Karpas-422 (cell line): Measurements from ENCODE around the gene HMGN1. TPM values are rescaled to one million over a fixed set of nuclear protein-coding genes. Genes with fewer than 3 reads are reported as not detected.

Experiments
- DNase-seq: peaks from one replicate; pipeline ENCODE4 v3.0.0-alpha.2; 2015
- H2AFZ ChIP-seq: fragments of 200-600 bp; sonication (generic); 2 replicates; pipeline ENCODE4 v1.6.1; 2014; ENCODE audit warnings: antibody characterized with exemption, low read length, mixed read lengths
- H3K27ac ChIP-seq: fragments of 200-600 bp; sonication (generic); 2 replicates; pipeline ENCODE4 v1.5.1; 2014; ENCODE audit warnings: mild to moderate bottlenecking, low read length, moderate library complexity
- H3K27me3 ChIP-seq: fragments of 200-600 bp; sonication (generic); 2 replicates; pipeline ENCODE4 v1.6.1; 2014; ENCODE audit warnings: low read length, mixed read lengths
- H3K36me3 ChIP-seq: fragments of 200-600 bp; sonication (generic); 2 replicates; pipeline ENCODE4 v1.6.1; 2014; ENCODE audit warnings: low read length, mixed read lengths; ENCODE audit not compliant: insufficient read depth
- H3K4me1 ChIP-seq: fragments of 200-600 bp; sonication (generic); 2 replicates; pipeline ENCODE4 v1.6.1; 2014; ENCODE audit warnings: mild to moderate bottlenecking, low read length, mixed read lengths
- H3K4me2 ChIP-seq: fragments of 200-600 bp; sonication (generic); 2 replicates; pipeline ENCODE4 v1.6.1; 2014; ENCODE audit warnings: low read length, low read depth, mild to moderate bottlenecking; ENCODE audit not compliant: poor library complexity, severe bottlenecking
- H3K4me3 ChIP-seq: fragments of 200-600 bp; sonication (generic); 2 replicates; pipeline ENCODE4 v1.5.1; 2014; ENCODE audit warnings: mild to moderate bottlenecking, antibody characterized with exemption, low read length, mixed read lengths
- H3K79me2 ChIP-seq: fragments of 200-600 bp; sonication (generic); 2 replicates; pipeline ENCODE4 v1.6.1; 2014; ENCODE audit warnings: mild to moderate bottlenecking, low read length, mixed read lengths
- H3K9ac ChIP-seq: fragments of 200-600 bp; sonication (generic); 2 replicates; pipeline ENCODE4 v1.6.0; 2014; ENCODE audit warnings: low read length
- H3K9me2 ChIP-seq: fragments of 200-600 bp; sonication (generic), shearing (Covaris generic); replicated peaks from 2 replicates; pipeline ENCODE4 v1.6.0; 2014; ENCODE audit warnings: mild to moderate bottlenecking, low read length, moderate library complexity; ENCODE audit not compliant: insufficient read depth
- H3K9me3 ChIP-seq: fragments of 300-700, 200-600 bp; sonication (generic); 2 replicates; pipeline ENCODE4 v1.6.1; 2014; ENCODE audit warnings: low read length, mixed read lengths
- H4K20me1 ChIP-seq: fragments of 200-600 bp; sonication (generic); 2 replicates; pipeline ENCODE4 v1.6.1; 2014; ENCODE audit warnings: mild to moderate bottlenecking, antibody characterized with exemption, low read length, low read depth; ENCODE audit not compliant: insufficient read depth
- total RNA-seq: library from RNA; depleted of rRNA; stranded (reverse); fragments of >200 nt; shearing (Covaris generic); gene quantifications from 2 replicates; pipeline ENCODE4 v1.2.3, GENCODE V29; 2014; ENCODE audit warnings: low replicate concordance; rRNA removed

Gene HMGN1, protein sequence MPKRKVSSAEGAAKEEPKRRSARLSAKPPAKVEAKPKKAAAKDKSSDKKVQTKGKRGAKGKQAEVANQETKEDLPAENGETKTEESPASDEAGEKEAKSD
- 430 and 561 TPM in 2 replicates for total RNA-seq

DNA sequence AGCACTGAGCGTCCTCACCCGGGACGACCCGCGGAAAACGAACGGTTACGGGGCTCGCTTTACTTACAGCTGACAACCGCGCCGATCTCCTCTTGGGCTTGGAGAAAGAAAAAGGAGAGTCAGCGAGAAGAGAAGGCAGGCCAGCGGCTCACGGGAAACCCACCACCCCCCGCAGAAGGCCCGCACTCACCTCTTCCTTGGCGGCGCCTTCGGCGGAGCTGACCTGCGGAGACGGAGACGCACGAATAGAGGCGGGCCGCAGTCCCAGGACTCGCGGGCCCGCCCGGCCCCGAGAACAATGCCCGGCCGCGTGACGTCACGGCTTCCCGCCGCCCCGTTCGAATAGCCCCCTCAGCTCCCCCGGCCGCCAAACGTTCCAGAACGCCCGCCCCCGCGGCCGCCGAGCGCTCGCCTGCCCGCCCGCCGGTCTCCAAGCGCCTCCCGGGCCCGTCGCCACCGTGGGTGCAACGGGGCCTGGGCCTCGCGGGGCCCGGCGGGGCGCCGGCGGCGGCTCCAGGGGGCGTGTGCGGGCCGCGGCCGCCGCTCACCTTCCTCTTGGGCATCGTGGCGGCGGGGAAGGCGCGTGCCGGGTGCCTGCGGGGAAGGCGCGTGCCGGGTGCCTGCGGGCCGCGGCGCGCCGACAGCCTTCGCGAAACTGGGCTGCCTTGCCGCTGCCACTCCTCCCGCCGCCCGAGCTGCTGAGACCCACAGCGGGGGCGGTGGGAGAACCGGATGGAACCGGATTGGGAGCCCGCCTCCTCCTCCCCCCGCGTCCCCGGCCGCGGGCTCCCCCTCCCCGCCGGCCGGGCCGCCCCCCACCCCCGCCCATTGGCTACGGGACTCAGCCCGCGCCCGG is at the start of gene HMGN1:
Gene HMGN1, minus strand, starts transcription at position 734 of the 856 bp plus-strand sequence. Its CDS starts 171 bp downstream, at position 563.
- peak; percentile 87 for DNase-seq
- Histone ChIP-seq H3K27ac (peak within 1 kb of the TSS; percentile 94), H3K9me3 (no peaks in the 10 kb centered on the region), H3K9me2 (no peaks in the 10 kb centered on the region), H4K20me1 (peaks cover 29% of the 10 kb centered on the region; the same call in 1 of the 2 replicates), H3K27me3 (no peaks in the 10 kb centered on the region), H3K4me1 (peaks cover 43% of the 10 kb centered on the region), H3K9ac (peak within 1 kb of the TSS; percentile 98), H3K4me2 (peak within 1 kb of the TSS; percentile 90), H3K36me3 (peaks cover 46% of the 10 kb centered on the region), H2AFZ (peak within 1 kb of the TSS; percentile 79; the same call in 1 of the 2 replicates), H3K4me3 (peak within 1 kb of the TSS; percentile 98), H3K79me2 (peaks cover 40% of the 10 kb centered on the region)

DNA sequence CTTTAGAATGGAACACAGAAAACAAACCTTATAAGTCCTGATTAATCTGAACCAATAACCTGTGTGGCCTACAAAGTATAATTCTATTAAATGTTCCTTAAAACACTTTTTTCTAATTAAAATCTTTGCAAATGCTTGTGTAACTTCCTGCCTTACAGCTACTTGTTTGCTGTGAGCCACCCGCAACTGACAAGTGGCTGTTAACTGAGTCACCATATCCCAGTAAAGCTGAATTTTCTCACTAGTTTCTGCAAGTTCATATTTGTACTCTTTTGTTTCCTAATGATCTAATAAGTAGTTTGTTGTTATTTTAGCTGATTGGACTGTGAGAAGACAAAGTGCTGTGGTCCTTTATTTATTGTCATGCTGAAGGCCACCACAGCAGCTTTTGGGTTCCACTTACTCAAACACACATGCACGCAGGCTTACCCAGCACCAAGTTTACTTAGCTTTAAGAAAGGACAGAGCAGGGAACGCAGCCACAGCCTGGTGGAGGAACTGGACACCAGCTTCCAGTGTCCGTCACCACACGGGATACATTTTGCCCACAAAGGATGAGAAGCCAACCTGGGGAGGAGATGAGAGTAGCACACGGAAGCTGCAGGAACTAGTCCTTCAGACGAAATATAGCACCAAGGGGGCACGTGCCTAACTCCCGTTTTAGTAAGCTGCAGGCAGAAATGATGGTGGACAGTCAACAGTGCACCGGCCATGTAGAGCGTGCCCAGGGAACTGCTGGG is 48.9 kb upstream of the HMGN1 start:
- no peaks in the 10 kb centered on the region for H3K4me1 ChIP-seq
- no peak overlapping the region for H3K4me3 ChIP-seq
- DNase-seq: no peak
- no peak overlapping the region for H3K27ac ChIP-seq
- H3K9me2 ChIP-seq: no peaks in the 10 kb centered on the region
- no peak overlapping the region for H2AFZ ChIP-seq
- no peaks in the 10 kb centered on the region for H3K9me3 ChIP-seq
- H3K79me2 ChIP-seq: no peaks in the 10 kb centered on the region
- no peaks in the 10 kb centered on the region for H3K27me3 ChIP-seq
- H4K20me1 ChIP-seq: no peaks in the 10 kb centered on the region
- no peak overlapping the region for H3K4me2 ChIP-seq
- H3K9ac ChIP-seq: no peak overlapping the region
- H3K36me3 ChIP-seq: peaks cover 5% of the 10 kb centered on the region; the same call in 1 of the 2 replicates

- H3K4me3 ChIP-seq: no peak overlapping the region
- no peaks in the 10 kb centered on the region for H3K27me3 ChIP-seq
- no peaks in the 10 kb centered on the region; the same call in 1 of the 2 replicates for H4K20me1 ChIP-seq
- no peaks in the 10 kb centered on the region for H3K9me2 ChIP-seq
- H3K4me1 ChIP-seq: peaks cover 22% of the 10 kb centered on the region
- no peak overlapping the region for H3K4me2 ChIP-seq
- H3K9me3 ChIP-seq: no peaks in the 10 kb centered on the region
- DNase-seq: no peak
- H2AFZ ChIP-seq: no peak overlapping the region
- peaks cover 17% of the 10 kb centered on the region; the same call in 1 of the 2 replicates for H3K36me3 ChIP-seq
- no peak overlapping the region for H3K9ac ChIP-seq
- no peak overlapping the region for H3K27ac ChIP-seq
- H3K79me2 ChIP-seq: peaks cover 36% of the 10 kb centered on the region
Observed at GRCh38 chr21:39392981-39393380, 44.1 kb upstream of the HMGN1 start.

GRCh38 chr21:39390212-39390765 is 41.4 kb upstream of the HMGN1 start:
- no peak overlapping the region for H3K4me3 ChIP-seq
- no peak overlapping the region for H3K9ac ChIP-seq
- no peaks in the 10 kb centered on the region for H3K9me2 ChIP-seq
- no peaks in the 10 kb centered on the region for H3K27me3 ChIP-seq
- H3K79me2 ChIP-seq: peaks cover 54% of the 10 kb centered on the region
- no peak overlapping the region for H3K27ac ChIP-seq
- peak overlapping the region; percentile 79 for H3K4me2 ChIP-seq
- H3K9me3 ChIP-seq: no peaks in the 10 kb centered on the region
- H4K20me1 ChIP-seq: no peaks in the 10 kb centered on the region; the same call in 1 of the 2 replicates
- H3K36me3 ChIP-seq: peaks cover 17% of the 10 kb centered on the region; the same call in 1 of the 2 replicates
- peaks cover 25% of the 10 kb centered on the region for H3K4me1 ChIP-seq
- no peak overlapping the region for H2AFZ ChIP-seq
- DNase-seq: peak; percentile 16

GRCh38 chr21:39388811-39389155 is 39.9 kb upstream of the HMGN1 start:
- Histone ChIP-seq H3K27me3 (no peaks in the 10 kb centered on the region), H3K36me3 (peaks cover 17% of the 10 kb centered on the region; the same call in 1 of the 2 replicates), H3K27ac (peak overlapping the region; percentile 14; the same call in 1 of the 2 replicates), H3K9me2 (no peaks in the 10 kb centered on the region), H3K9ac (peak overlapping the region; percentile 70), H3K4me2 (peak overlapping the region; percentile 79), H3K4me1 (peaks cover 25% of the 10 kb centered on the region), H3K9me3 (no peaks in the 10 kb centered on the region), H2AFZ (no peak overlapping the region), H3K4me3 (peak overlapping the region; percentile 65), H4K20me1 (no peaks in the 10 kb centered on the region; the same call in 1 of the 2 replicates), H3K79me2 (peaks cover 62% of the 10 kb centered on the region)
- DNase-seq: no peak

- Histone ChIP-seq H3K79me2 (peaks cover 62% of the 10 kb centered on the region), H3K9ac (peak overlapping the region; percentile 70), H3K9me3 (no peaks in the 10 kb centered on the region), H4K20me1 (no peaks in the 10 kb centered on the region; the same call in 1 of the 2 replicates), H2AFZ (no peak overlapping the region), H3K27ac (peak overlapping the region; percentile 77), H3K4me1 (peaks cover 25% of the 10 kb centered on the region), H3K27me3 (no peaks in the 10 kb centered on the region), H3K4me2 (peak overlapping the region; percentile 79), H3K9me2 (no peaks in the 10 kb centered on the region), H3K4me3 (peak overlapping the region; percentile 65), H3K36me3 (peaks cover 16% of the 10 kb centered on the region; the same call in 1 of the 2 replicates)
- peak; percentile 92 for DNase-seq
Observed at GRCh38 chr21:39388038-39388810, 39.3 kb upstream of the HMGN1 start.

DNA sequence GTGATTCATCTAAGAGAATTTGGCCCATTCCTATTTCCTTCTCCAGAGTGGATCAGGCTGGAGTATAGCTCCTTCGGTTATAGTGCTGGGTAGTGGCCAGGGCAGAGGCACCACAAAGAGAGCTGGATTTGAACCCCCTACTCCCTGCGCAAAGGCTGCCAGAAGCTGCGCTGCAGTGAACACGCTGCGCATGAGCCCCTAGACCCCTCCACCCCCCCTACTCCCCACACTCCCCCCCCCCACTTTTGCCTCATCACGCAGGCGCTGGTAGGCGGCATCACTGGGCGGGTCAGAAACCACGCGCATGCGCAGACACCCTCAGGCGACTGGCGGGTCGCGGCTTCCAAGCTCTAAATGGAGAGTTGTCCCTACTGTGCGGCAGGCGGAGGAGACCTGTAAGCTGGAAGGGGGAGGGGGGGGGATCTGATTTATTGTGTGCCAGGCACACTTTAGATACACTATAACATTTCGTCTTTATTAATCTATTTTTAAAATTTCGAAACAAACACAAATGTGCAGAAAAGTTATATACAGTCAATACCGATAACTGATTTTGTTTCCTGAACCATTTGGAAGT is 38.7 kb upstream of the HMGN1 start:
- Histone ChIP-seq H3K9me2 (no peaks in the 10 kb centered on the region), H3K4me3 (peak overlapping the region; percentile 65)

More for the DNA sequence above, 38.7 kb upstream of the HMGN1 start:
- Histone ChIP-seq H3K4me1 (peaks cover 25% of the 10 kb centered on the region), H4K20me1 (no peaks in the 10 kb centered on the region; the same call in 1 of the 2 replicates), H3K36me3 (peaks cover 11% of the 10 kb centered on the region; the same call in 1 of the 2 replicates), H2AFZ (no peak overlapping the region), H3K9me3 (no peaks in the 10 kb centered on the region), H3K27ac (peak overlapping the region; percentile 77), H3K4me2 (peak overlapping the region; percentile 79), H3K27me3 (no peaks in the 10 kb centered on the region), H3K79me2 (peaks cover 63% of the 10 kb centered on the region), H3K9ac (peak overlapping the region; percentile 70)
- peak; percentile 94 for DNase-seq
